Measurements from ENCODE around the gene RAB8A.

- no peak for TF ChIP-seq CTCF (IDR thresholded peaks at IDR 0.05)
- TF ChIP-seq POLR2AphosphoS5 (IDR thresholded peaks at IDR 0.05) = peak; percentile 62 to 88
These were observed 32.7 kb upstream of the RAB8A start for GRCh38 chr19:16078759-16079707.

Measured in upper lobe of left lung (tissue), 4 donors.